Measurements from ENCODE around the gene CSMD2.

GRCh38 chr1:33508151-33508550 is 656.9 kb downstream of the CSMD2 start:
- TF ChIP-seq POLR2A (IDR thresholded peaks at IDR 0.05) = no peak
- no peak for TF ChIP-seq CTCF (IDR thresholded peaks at IDR 0.05)
